ENCODE data around the gene NKAIN2. TPM values are rescaled to one million over a fixed set of nuclear protein-coding genes. Genes with fewer than 3 reads are reported as not detected.

The NKAIN2 gene
- total and polyA plus RNA-seq, 7 donors: 0.08 to 13.5 (median 1.1) TPM

GRCh38 chr6:124671324-124671723, 867.7 kb downstream of the NKAIN2 start:
- Histone ChIP-seq H3K27me3 (ENCODE audit: insufficient read depth in 3 of 3, low read length in 2 of 3) (no peaks in the 10 kb centered on the region), H3K36me3 (ENCODE audit: insufficient read depth in 1 of 2, low read depth in 1 of 2) (no peaks in the 10 kb centered on the region), H3K27ac (no peak overlapping the region), H3K9me3 (peaks cover 6% of the 10 kb centered on the region), H3K4me1 (no peaks in the 10 kb centered on the region), H3K4me3 (no peak overlapping the region)
- TF ChIP-seq CTCF (IDR thresholded peaks at IDR 0.05): no peak
- ATAC-seq (no peak), DNase-seq (no peak)
- intact Hi-C loops (cut with DNase I): no loop called here

GRCh38 chr6:124674042-124674441, 870.4 kb downstream of the NKAIN2 start:
- ATAC-seq: no peak
- intact Hi-C loops (cut with DNase I): no loop called here
- no peak for TF ChIP-seq CTCF (IDR thresholded peaks at IDR 0.05)
- Histone ChIP-seq H3K9me3 (peaks cover 16% of the 10 kb centered on the region), H3K4me3 (no peak overlapping the region), H3K4me1 (no peaks in the 10 kb centered on the region), H3K36me3 (ENCODE audit: insufficient read depth in 1 of 2, low read depth in 1 of 2) (no peaks in the 10 kb centered on the region), H3K27ac (no peak overlapping the region), H3K27me3 (ENCODE audit: insufficient read depth in 3 of 3, low read length in 2 of 3) (no peaks in the 10 kb centered on the region)
- DNase-seq: no peak
- WGBS, 3 donors: 73 to 83% (median 80%) methylated on average over 1 of the region's 1 CpG

- WGBS, 3 donors: 86 to 88% (median 86%) methylated on average over 3 of the region's 3 CpGs
- intact Hi-C loops (cut with DNase I): no loop called here
- Histone ChIP-seq H3K36me3 (ENCODE audit: insufficient read depth in 1 of 2, low read depth in 1 of 2) (no peaks in the 10 kb centered on the region), H3K27me3 (ENCODE audit: insufficient read depth in 3 of 3, low read length in 2 of 3) (no peaks in the 10 kb centered on the region), H3K4me1 (no peaks in the 10 kb centered on the region), H3K27ac (no peak overlapping the region), H3K9me3 (peaks cover 16% of the 10 kb centered on the region), H3K4me3 (no peak overlapping the region)
- DNase-seq: no peak
- no peak for TF ChIP-seq CTCF (IDR thresholded peaks at IDR 0.05)
- no peak for ATAC-seq
These were observed 872.4 kb downstream of the NKAIN2 start for GRCh38 chr6:124676033-124676432.

- no peak for TF ChIP-seq CTCF (IDR thresholded peaks at IDR 0.05)
- Histone ChIP-seq H3K9me3 (peaks cover 16% of the 10 kb centered on the region), H3K27ac (no peak overlapping the region), H3K4me1 (no peaks in the 10 kb centered on the region), H3K36me3 (ENCODE audit: insufficient read depth in 1 of 2, low read depth in 1 of 2) (no peaks in the 10 kb centered on the region), H3K4me3 (no peak overlapping the region), H3K27me3 (ENCODE audit: insufficient read depth in 3 of 3, low read length in 2 of 3) (no peaks in the 10 kb centered on the region)
- intact Hi-C loops (cut with DNase I): no loop called here
- no peak for DNase-seq
- ATAC-seq: no peak
- WGBS, 3 donors: 0 to 56% (median 0%) methylated on average over 1 of the region's 1 CpG
These were observed 874.2 kb downstream of the NKAIN2 start for GRCh38 chr6:124677874-124678273.

GRCh38 chr6:124679387-124679786, 875.7 kb downstream of the NKAIN2 start:
- Histone ChIP-seq H3K27ac (no peak overlapping the region), H3K36me3 (ENCODE audit: insufficient read depth in 1 of 2, low read depth in 1 of 2) (no peaks in the 10 kb centered on the region), H3K4me1 (no peaks in the 10 kb centered on the region), H3K27me3 (ENCODE audit: insufficient read depth in 3 of 3, low read length in 2 of 3) (no peaks in the 10 kb centered on the region), H3K9me3 (peaks cover 10% of the 10 kb centered on the region), H3K4me3 (no peak overlapping the region)
- no peak for TF ChIP-seq CTCF (IDR thresholded peaks at IDR 0.05)
- no peak for DNase-seq
- intact Hi-C loops (cut with DNase I): no loop called here
- ATAC-seq: no peak
- WGBS, 3 donors: 70 to 77% (median 76%) methylated on average over 2 of the region's 2 CpGs
